ENCODE measurements around the gene ADORA2B.

ADORA2B gene

DNA sequence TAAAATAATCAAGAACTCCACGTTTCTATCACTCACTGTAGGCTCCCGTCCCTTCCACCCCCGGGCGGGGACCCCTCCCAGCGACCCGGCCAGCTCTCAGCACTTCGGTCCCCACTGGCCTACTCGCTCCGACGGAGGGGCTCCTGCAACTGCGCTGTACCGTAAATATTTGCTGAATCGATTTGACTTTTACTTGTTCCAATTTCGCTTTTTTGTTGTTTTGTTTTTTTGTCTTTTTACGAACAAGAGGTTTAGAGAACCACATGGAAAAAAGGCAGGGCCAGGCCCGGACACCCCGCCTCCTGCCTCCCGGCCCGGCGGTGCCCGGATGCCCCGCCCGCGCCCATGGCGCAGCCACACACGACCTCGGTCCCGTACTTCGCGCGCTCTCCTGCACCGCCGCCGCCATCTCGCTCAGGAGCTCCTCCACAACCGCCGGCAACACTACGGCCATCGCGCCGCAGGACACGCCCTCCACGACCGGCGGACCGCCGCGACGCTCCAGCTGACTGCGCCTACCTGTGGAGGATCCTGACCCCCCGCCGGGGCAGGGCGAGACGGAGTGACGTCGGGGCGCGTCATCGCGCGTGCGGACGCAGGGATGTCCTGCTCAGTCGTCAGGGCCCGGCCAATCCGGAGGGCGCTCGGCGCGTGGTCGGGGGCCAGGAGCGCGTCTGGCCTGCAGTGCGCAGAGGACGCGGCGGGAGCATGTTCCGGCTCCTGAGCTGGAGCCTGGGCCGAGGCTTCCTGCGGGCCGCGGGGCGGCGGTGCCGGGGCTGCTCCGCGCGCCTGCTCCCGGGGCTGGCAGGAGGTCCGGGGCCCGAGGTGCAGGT, 54.4 kb downstream of the ADORA2B start, which contains the start of the genes TTC19 and ZSWIM7:
TSS of gene TTC19 (plus strand) at position 684 of the 833 bp plus-strand sequence. CDS start at position 709, 25 bp downstream.
TSS of gene ZSWIM7 (minus strand) at position 564 of the 833 bp plus-strand sequence. CDS start at position 454, 110 bp downstream.
- DNase-seq, result peak; percentile 96 to 98

DNA sequence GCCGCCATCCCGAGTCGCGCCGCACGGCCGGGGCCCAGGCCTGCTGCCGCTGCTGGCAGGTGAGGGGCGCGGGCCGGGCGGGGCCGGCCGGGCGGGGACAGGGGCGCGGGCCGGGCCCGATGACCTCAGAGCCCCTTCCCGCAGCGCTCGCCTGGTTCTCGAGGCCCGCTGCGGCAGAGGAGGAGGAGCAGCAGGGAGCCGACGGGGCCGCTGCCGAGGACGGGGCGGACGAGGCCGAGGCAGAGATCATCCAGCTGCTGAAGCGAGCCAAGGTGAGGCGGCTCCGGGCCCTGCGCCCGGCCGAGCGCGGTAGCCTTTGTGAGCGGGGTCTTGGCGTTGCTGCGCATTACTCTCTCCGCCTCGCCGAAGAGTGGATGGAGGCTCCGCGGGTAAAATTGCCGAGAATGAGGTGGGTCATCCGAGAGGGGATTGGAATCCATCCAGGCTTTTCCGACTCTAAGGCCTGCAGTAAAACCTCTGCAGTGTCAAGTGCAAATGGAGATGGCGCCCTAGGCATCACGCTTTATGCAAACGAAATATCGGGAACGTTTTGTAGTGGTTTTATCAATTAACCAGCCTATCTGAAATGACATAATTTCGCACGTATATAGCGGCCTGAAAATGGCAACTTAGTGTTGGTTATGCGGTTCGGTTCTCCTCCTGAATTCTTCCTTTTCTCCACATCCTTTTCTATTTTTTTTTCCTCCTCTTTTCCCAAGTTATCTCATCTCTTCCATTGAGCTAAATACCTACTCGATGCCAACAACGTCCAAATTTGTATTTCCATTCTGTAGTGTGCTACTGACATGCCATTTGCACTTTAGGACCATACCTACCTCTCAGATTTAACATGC, 55.3 kb downstream of the ADORA2B start:
- no peak for DNase-seq

DNA sequence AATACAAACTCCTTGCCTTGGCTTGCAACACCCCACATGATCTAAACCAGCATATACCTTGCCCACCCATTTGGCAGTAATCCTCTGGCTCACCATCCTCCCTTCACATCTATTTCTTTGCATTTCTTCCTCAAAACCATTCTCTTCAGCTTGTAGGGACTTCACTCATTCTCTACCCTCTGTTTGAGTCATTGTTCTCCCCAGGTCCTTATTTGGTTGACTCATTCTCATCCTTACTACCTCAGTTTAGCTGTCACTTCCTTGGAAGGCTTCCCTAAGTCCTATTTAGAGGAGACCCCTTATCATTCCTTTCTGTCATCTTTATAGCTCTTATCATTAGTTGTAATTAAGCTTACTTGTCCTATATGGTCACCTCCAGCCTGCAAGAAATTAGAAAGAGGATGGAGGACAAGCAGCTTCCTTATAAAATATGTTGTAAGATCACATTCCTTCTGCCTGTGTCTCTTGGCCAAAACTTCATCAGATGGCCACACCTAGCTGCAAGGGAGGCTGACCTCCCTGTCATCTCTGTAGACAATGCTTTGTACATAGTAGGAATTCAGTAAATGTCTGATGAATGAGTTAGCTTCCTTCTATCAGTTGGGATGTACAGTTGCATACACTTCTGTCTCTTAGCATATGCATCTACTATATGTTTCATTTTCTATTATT, 56.4 kb downstream of the ADORA2B start:
- no peak for DNase-seq

DNA sequence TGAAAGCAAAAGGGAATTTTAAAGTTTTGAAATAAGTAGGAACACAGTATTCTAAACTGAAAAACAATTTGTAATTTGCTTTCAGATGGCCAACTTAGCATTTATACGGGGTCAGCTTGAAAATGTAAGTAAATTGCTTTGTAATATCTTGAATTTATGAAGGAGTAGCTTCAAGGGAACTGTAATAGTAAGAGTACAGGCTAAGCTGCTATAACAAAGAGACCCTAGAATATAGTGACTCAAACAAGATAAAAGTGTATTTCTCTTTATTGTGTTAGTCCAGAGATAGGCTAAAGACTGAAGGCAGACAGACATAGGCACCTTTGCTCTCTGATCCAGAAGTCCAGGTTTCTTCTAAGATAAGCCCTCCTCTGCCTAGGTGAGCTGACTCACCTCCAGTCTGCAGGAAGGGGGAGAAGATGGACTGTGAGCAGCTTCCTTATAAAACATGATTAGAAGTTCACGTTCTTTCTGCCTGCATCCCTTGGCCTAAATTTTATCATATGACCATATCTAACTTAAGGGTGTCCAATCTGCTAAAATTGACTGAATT, 57.9 kb downstream of the ADORA2B start:
- no peak for DNase-seq

DNA sequence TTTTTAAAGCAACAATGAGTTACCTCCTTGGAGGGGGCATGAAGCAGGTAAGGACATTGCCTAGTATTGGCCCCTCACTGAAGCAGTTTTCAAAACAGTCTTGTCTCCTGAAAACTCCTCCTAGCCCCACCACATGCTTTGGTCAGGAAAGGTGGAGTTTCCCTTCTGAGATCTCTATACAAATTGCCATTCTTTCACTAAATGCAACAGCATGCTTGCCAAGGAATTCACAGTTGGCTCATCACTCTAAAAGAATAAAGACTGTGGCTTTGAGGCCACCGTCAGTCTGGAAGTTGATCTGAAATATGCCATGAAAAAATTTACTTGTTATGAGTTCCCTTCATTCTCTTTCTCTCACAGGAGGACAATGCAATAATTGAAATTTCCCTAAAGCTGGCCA, 58.9 kb downstream of the ADORA2B start:
- no peak for DNase-seq

DNA sequence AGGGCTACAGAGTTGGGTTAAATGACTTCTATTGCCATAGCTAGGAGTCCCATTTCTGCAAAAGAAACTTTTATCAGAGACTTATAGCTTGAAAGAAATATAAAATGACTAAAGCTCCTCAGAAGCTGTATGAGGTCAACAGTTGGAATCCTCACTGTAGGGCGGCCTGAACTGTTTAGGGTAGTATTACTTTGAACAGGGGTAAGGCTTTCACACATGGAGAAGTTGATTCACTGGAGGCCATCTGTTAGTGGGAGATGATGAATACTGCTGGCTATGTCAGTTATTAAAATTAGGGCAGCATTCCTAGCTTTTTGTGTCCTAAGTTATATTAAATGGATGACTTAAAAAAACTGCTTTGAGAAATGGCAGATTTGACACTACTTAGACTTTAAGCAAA, 60.7 kb downstream of the ADORA2B start:
- DNase-seq, result no peak

DNA sequence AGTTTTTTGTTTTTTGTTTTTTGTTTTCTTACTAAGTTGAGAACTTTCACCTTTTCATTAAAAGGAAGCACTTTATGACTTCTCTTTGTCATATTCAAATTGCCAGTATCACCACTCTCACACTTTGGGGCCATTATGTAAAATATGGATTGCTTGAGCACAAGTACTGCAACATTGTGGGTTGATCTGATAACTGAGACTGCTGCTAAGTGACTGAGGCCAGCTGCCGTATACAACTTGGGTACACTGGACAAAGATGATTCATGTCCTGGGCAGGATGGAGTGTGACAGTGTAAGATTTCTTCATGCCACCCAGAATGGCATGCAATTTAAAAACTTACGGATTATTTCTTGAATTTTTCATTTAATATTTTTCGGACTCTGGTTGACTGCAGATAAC, 62.5 kb downstream of the ADORA2B start:
- no peak for DNase-seq

DNA sequence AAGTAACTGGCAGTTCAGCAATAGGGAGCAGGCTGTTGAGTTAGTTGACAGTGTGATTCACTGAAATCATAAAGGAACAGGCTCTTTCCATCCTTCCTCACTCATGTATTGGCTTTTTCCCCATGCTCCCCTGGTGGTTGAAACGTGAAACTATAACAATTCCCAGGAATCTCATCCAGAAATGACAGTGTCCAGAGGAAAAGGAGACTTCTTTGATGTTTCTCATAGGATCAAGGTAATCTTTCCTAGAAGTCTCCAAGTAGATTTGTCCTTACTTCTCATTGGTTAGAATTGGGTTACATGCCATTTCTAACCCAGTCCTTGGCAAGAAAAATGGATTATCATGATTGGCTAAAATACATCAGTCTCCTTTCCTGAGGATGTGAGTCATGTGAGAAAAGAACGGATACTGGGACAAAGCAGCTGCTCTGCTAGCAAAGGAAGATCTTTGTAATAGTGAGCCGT, 69.0 kb downstream of the ADORA2B start:
- DNase-seq, result no peak

DNA sequence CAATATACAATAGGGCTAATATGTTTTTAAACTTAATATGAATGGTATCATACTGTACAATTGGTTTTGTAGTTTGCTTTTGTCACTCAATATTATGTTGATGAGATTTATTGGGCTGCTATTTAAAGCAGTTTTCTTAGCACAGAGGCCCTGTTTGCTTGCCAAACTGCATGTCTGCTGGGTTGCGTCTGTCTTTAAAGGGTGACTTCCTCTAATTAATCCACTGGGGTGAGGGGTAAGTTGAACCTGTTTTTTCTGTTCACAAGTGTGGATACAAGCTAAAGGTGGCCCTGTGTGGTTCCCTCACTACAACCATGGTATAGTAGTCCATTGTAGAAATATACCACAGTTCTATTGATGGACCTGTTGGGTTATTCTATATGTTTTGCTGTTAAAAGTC, 74.4 kb downstream of the ADORA2B start:
- no peak for DNase-seq

DNA sequence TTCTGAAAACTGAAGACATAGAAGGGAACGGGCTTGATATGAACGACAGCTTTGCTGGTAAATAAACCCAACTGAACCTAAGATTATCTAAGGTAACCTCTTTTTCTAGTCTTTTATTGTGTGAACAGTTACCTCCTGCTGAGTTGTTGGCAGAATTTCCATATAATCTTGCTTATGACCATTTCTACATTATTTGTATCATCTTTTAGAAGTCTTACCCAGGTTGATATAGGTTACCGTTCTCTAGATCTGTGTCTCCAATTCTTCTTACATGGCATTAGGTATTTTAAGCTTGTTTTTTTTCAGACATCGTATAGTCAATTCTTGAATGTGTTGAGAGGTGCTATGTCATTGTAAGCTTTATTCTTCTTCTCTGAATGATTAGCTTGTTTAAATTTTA, 79.0 kb downstream of the ADORA2B start:
- DNase-seq, result no peak

DNA sequence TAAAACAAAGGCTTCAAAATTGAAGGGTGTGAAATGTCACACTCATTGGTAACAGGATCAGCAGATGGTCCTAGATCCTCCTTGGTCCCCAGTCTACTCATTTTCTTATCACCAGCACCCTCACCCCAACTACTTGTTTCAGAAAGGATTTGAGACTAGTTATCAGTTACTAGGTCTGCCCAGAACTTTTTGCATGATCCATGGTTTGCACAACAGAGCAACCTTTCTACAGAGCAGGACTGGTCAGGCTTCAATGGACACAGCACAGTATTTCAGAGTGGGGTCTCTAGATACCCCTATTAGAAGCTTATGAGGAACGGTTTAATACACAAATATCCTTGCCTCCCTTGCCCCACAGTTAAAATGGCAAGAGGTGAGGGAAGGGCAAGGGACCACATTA, 80.3 kb downstream of the ADORA2B start:
- DNase-seq, result no peak

All from activated T-cell treated with anti-CD3 and anti-CD28 coated beads, Interleukin-2, amount 50 U/mL, for 48 hours (primary cell).